Ishikawa (cell line): ENCODE data around the gene EMX1.

Experiments used
- CEBPB ChIP-seq: IDR thresholded peaks from 2 replicates; pipeline ENCODE4 v1.6.1; 2012
- CREB1 ChIP-seq: IDR thresholded peaks from 2 replicates; pipeline ENCODE4 v1.6.1; 2012; ENCODE audit warnings: low read depth
- EGR1 ChIP-seq: IDR thresholded peaks from 2 replicates; pipeline ENCODE4 v1.6.1; 2012
- EP300 ChIP-seq: IDR thresholded peaks from 2 replicates; pipeline ENCODE4 v1.6.1; 2012; ENCODE audit warnings: borderline replicate concordance
- FOXM1 ChIP-seq: IDR thresholded peaks from 2 replicates; pipeline ENCODE4 v1.6.1; 2012; ENCODE audit warnings: low read depth, borderline replicate concordance
- NFIC ChIP-seq: IDR thresholded peaks from 2 replicates; pipeline ENCODE4 v1.6.1; 2012
- RAD21 ChIP-seq: IDR thresholded peaks from 2 replicates; pipeline ENCODE4 v1.6.1; 2012; ENCODE audit warnings: low read depth
- REST ChIP-seq: IDR thresholded peaks from 2 replicates; pipeline ENCODE4 v1.6.1; 2012; ENCODE audit warnings: low read depth, mild to moderate bottlenecking
- TAF1 ChIP-seq: IDR thresholded peaks from 2 replicates; pipeline ENCODE4 v1.6.1; 2012; ENCODE audit warnings: low read depth, mild to moderate bottlenecking
- TCF12 ChIP-seq: IDR thresholded peaks from 2 replicates; pipeline ENCODE4 v1.6.1; 2012; ENCODE audit warnings: low read depth
- TEAD4 ChIP-seq: IDR thresholded peaks from 2 replicates; pipeline ENCODE4 v1.6.1; 2012
- YY1 ChIP-seq: IDR thresholded peaks from 2 replicates; pipeline ENCODE4 v1.6.1; 2012; ENCODE audit warnings: low read depth
- ZBTB7A ChIP-seq: IDR thresholded peaks from 2 replicates; pipeline ENCODE4 v1.6.1; 2012; ENCODE audit warnings: low read depth
- TF ChIP-seq, protein P1 (sequence below): IDR thresholded peaks from 2 replicates; pipeline ENCODE4 v1.6.1; 2012
- TF ChIP-seq, protein P2 (sequence below): IDR thresholded peaks from 2 replicates; pipeline ENCODE4 v1.6.1; 2012

Gene EMX1

DNA sequence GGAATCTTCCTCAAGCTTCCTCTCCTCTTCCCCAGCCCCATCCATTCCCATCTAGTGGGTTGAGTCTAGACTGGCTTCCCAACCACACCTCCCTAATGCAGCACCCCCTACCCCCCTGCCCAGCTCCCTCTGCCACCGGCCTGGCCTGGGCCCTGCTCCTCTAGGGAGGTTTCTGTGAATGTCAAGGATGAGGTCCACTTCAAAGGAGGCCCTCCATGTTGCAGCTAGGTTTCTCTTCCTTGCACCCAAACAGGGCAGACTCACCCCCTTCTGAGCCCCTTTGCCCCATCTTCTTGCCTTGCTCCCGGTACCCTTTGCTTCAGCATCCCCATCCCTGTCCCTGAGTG lies 18.3 kb downstream of the EMX1 start:
- TF ChIP-seq FOXM1 = no peak
- no peak for TF ChIP-seq ZBTB7A
- TF ChIP-seq EGR1 = no peak
- no peak for TF ChIP-seq EP300
- TF ChIP-seq, protein P1, sequence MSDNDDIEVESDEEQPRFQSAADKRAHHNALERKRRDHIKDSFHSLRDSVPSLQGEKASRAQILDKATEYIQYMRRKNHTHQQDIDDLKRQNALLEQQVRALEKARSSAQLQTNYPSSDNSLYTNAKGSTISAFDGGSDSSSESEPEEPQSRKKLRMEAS = no peak
- TF ChIP-seq REST = no peak
- TF ChIP-seq CREB1 = no peak
- TF ChIP-seq TCF12 = no peak
- TF ChIP-seq, protein P2, sequence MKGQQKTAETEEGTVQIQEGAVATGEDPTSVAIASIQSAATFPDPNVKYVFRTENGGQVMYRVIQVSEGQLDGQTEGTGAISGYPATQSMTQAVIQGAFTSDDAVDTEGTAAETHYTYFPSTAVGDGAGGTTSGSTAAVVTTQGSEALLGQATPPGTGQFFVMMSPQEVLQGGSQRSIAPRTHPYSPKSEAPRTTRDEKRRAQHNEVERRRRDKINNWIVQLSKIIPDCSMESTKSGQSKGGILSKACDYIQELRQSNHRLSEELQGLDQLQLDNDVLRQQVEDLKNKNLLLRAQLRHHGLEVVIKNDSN = no peak

DNA sequence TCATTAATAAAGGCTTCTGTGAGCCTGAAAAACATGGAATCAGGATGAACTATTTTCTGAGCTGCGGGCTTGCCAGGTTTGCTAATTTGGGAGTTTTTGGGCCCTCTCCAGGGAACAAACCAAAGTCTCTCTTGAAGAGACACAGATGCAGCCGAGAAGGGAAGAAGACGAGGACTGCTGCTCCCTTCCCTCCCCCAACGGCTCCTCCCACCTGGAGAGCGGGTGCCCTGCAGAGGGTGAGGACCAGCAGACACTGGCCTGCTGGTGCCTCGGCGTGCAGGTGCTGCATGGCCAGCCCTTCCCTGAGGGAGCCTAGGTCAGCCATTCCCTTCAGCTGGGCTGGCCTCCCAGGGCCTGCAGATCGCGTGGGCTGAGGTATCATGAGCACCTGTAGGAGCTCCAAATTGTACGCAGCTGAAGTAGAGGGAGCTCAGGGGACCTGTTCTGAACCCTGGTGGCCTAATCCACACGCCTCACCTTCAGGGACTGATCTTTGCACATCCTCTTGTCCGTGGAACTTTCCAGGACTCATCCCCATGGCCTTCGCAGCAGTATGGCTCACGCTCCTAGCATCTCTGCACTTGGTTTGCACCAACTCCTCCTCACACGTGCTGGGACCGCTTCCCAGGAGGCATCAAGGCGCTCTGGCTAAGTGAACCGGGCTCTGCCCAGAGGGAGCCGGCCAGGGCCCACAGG lies 19.5 kb downstream of the EMX1 start:
- TF ChIP-seq TCF12 (no peak), EGR1 (no peak), EP300 (no peak), NFIC (no peak), TEAD4 (no peak), ZBTB7A (no peak), REST (no peak), TAF1 (no peak), YY1 (no peak), CEBPB (no peak), FOXM1 (no peak), RAD21 (no peak), CREB1 (no peak)
- TF ChIP-seq, protein P1 = no peak
- TF ChIP-seq, protein P2 = no peak

DNA sequence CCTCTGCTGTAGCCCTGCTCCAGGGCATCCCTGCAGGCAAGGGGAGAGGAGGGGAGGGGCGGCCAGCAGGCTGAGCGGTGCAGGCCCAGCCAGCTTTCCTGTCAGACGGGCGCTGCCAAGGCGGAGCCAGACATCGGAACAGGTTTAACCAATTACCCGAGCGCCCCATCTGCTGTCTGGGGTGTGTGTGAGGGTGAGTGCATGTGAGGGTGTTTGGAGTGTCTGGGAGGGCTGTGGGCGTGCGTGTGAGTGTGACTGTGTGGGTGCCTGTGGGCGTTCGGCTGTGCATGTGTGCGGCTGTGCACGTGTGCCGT lies 20.0 kb downstream of the EMX1 start:
- TF ChIP-seq TCF12 = no peak
- TF ChIP-seq EGR1 = no peak
- TF ChIP-seq EP300 = no peak
- TF ChIP-seq REST = no peak
- TF ChIP-seq CREB1 = no peak
- TF ChIP-seq TEAD4 = no peak
- TF ChIP-seq, protein P2 = no peak
- no peak for TF ChIP-seq RAD21
- no peak for TF ChIP-seq FOXM1
- TF ChIP-seq NFIC = no peak
- no peak for TF ChIP-seq YY1
- TF ChIP-seq ZBTB7A = no peak
- no peak for TF ChIP-seq CEBPB
- TF ChIP-seq, protein P1 = no peak
- TF ChIP-seq TAF1 = no peak

DNA sequence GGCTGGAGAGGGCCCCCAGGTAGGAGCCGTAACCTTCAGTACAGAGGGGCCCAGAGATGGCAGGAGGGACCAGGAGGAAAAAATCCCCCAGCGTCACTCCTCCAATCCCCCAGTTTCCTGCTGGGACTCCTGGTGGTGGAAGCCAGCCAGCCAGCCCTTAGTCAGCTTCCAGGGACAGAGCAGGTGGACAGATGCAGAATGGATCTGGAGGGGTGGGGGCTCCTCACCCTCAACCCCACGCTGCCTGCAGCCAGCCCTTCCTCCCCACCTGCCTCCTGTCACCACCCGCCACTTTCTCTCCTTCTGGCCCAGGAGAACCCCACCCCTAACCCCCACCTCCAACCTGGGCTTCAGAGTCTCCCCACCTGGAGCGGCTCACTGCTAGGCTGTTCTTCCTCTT lies 21.1 kb downstream of the EMX1 start:
- TF ChIP-seq, protein P1 = no peak
- TF ChIP-seq RAD21 = no peak
- TF ChIP-seq CREB1 = no peak
